ENCODE measurements around the gene SDCCAG8.

SDCCAG8 gene

GRCh38 chr1:243388276-243388675 lies 132.4 kb downstream of the SDCCAG8 start:
- TF ChIP-seq CTCF (IDR thresholded peaks at IDR 0.05) = no peak

GRCh38 chr1:243390162-243390791 lies 134.4 kb downstream of the SDCCAG8 start:
- no peak for TF ChIP-seq CTCF (IDR thresholded peaks at IDR 0.05)

GRCh38 chr1:243391355-243391754 lies 135.5 kb downstream of the SDCCAG8 start:
- TF ChIP-seq CTCF (IDR thresholded peaks at IDR 0.05) = no peak

- TF ChIP-seq CTCF (IDR thresholded peaks at IDR 0.05) = no peak
Measured at GRCh38 chr1:243393096-243393495, 137.3 kb downstream of the SDCCAG8 start.

- no peak for TF ChIP-seq CTCF (IDR thresholded peaks at IDR 0.05)
Measured at GRCh38 chr1:243394066-243394465, 138.2 kb downstream of the SDCCAG8 start.

GRCh38 chr1:243394601-243395464 lies 139.0 kb downstream of the SDCCAG8 start:
- TF ChIP-seq CTCF (IDR thresholded peaks at IDR 0.05) = no peak

GRCh38 chr1:243396424-243396823 lies 140.6 kb downstream of the SDCCAG8 start:
- no peak for TF ChIP-seq CTCF (IDR thresholded peaks at IDR 0.05)
